HG03571 (cell line): ENCODE measurements around the gene CYBA.

Experiments used
- ATAC-seq: cut with Tn5 transposase; IDR thresholded peaks from one replicate; pipeline ENCODE4 v1.9.1; 2021; ENCODE audit not compliant: unreplicated experiment

Gene CYBA

GRCh38 chr16:88595101-88595500, 55.8 kb downstream of the CYBA start:
- no peak for ATAC-seq

GRCh38 chr16:88593910-88594309, 56.9 kb downstream of the CYBA start:
- ATAC-seq = no peak

- no peak for ATAC-seq
Observed at GRCh38 chr16:88593489-88593888, 57.4 kb downstream of the CYBA start.
